Stimulated activated CD4-positive, alpha-beta T cell treated with anti-CD3 and anti-CD28 coated beads, Interleukin-15, amount 100 ng/mL, for 1 hour (primary cell): ENCODE data around the gene ANKRD1.

Experiments used
- DNase-seq, 2 donors: peaks; one replicate each; pipeline ENCODE4 v3.0.0-alpha.2; 2020; ENCODE audit warnings: low read depth in 1 of 2, low spot score in 1 of 2

ANKRD1 gene

DNA sequence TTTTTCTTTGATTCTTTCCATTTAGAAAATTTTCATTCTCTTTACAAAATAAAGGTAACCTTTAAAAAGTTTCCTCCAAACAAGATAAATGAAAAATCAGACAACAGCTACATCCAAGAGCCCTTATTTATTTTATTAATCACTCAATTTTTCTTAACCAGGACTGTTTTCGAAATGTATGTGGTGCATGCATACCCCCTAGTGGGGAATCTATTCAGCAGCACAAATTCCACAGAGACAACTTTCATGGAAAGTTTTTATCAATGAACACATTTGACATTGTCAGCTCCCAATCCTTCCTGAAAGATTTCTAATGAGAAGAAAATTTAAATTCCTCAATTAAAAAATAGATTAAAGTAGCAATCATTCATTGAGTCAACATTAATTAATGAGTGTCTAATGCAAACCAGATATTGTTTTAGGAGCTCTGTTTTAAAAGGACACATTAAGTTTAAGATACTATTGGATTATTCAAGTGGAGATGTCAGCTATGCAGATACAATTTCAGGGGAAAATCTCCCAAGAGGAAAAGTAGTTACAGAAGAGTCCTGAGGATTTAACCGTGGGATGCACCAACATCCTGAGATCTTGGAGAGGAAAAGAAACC is 57.9 kb downstream of the ANKRD1 start:
- DNase-seq, result no peak
